Calu3 (cell line): ENCODE measurements around the gene LOXHD1. TPM values are rescaled to one million over a fixed set of nuclear protein-coding genes. Genes with fewer than 3 reads are reported as not detected.

Source experiments
- BruUV-seq: library from RNA; stranded (reverse); fragments of 400-500 nt; replicated peaks from 2 replicates; lab custom pipeline; 2021; lab: Mats Ljungman, UMichigan
- CTCF ChIA-PET: fragments of 300-600 bp; sonication (Branson Sonifier 250); formaldehyde crosslinking; loops from one replicate; lab custom pipeline; 2022; ENCODE audit warnings: antibody characterized with exemption; lab: Charles Lee
- DNase-seq: peaks from one replicate; pipeline ENCODE4 v3.0.0; 2022
- H3K27ac Mint-ChIP-seq: one replicate; pipeline ENCODE4 v1.8.0; 2022; ENCODE audit warnings: mixed read lengths; ENCODE audit not compliant: unreplicated experiment
- H3K27me3 Mint-ChIP-seq: one replicate; pipeline ENCODE4 v1.8.0; 2022; ENCODE audit warnings: mixed read lengths; ENCODE audit not compliant: unreplicated experiment
- H3K36me3 Mint-ChIP-seq: one replicate; pipeline ENCODE4 v1.8.0; 2022; ENCODE audit warnings: mild to moderate bottlenecking, moderate library complexity, mixed read lengths; ENCODE audit not compliant: insufficient read depth, unreplicated experiment
- H3K4me1 Mint-ChIP-seq: one replicate; pipeline ENCODE4 v1.8.0; 2022; ENCODE audit warnings: mild to moderate bottlenecking, low read depth, mixed read lengths; ENCODE audit not compliant: unreplicated experiment
- H3K4me3 Mint-ChIP-seq: one replicate; pipeline ENCODE4 v1.8.0; 2022; ENCODE audit warnings: mild to moderate bottlenecking, low read depth, moderate library complexity, mixed read lengths; ENCODE audit not compliant: unreplicated experiment
- H3K9me3 Mint-ChIP-seq: one replicate; pipeline ENCODE4 v1.8.0; 2022; ENCODE audit warnings: low read depth, mixed read lengths; ENCODE audit not compliant: unreplicated experiment
- CTCF ChIP-seq: fragments of 200-600 bp; IDR thresholded peaks from one replicate; pipeline ENCODE4 v1.8.0; 2022; ENCODE audit warnings: antibody characterized with exemption; ENCODE audit not compliant: unreplicated experiment
- intact Hi-C: fragments of 100-400 bp; cut with micrococcal nuclease; formaldehyde crosslinking; loops from one replicate; pipeline ENCODE4 v1.10.0; 2022; ENCODE audit not compliant: unreplicated experiment
- total RNA-seq: library from RNA; stranded (reverse); gene quantifications from 2 replicates; pipeline ENCODE4 v1.2.3, GENCODE V29; 2022

LOXHD1 gene
- total RNA-seq, 1 experiment from 2014 or later = not detected

- CTCF ChIA-PET = no interaction called here
- intact Hi-C loops = no loop called here
These were observed 222.4 kb downstream of the LOXHD1 start for GRCh38 chr18:46434629-46435028.

GRCh38 chr18:46433121-46433826 lies 223.7 kb downstream of the LOXHD1 start:
- CTCF ChIA-PET = interaction anchor here (0.6 kb wide), 1 partner anchor 49 kb away, joined by 3 read pairs; no protein-coding TSS in a partner anchor
- Mint-ChIP-seq H3K4me1 (no peaks in the 10 kb centered on the region), H3K27ac (no peak overlapping the region), H3K9me3 (no peaks in the 10 kb centered on the region), H3K27me3 (peaks cover 49% of the 10 kb centered on the region), H3K4me3 (no peak overlapping the region), H3K36me3 (no peaks in the 10 kb centered on the region)
- no peak for TF ChIP-seq CTCF
- no TSS peak for BruUV-seq
- DNase-seq = no peak
- intact Hi-C loops = no loop called here

More at GRCh38 chr18:46434629-46435028, 222.4 kb downstream of the LOXHD1 start:
- H3K4me3 Mint-ChIP-seq = no peak overlapping the region
- BruUV-seq = no TSS peak
- DNase-seq = no peak
- peaks cover 47% of the 10 kb centered on the region for H3K27me3 Mint-ChIP-seq
- no peaks in the 10 kb centered on the region for H3K4me1 Mint-ChIP-seq
- TF ChIP-seq CTCF = no peak
- H3K27ac Mint-ChIP-seq = no peak overlapping the region
- H3K9me3 Mint-ChIP-seq = no peaks in the 10 kb centered on the region
- no peaks in the 10 kb centered on the region for H3K36me3 Mint-ChIP-seq

GRCh38 chr18:46431522-46432171 lies 225.4 kb downstream of the LOXHD1 start:
- H3K9me3 Mint-ChIP-seq = no peaks in the 10 kb centered on the region
- no peak overlapping the region for H3K27ac Mint-ChIP-seq
- no peak for DNase-seq
- no peaks in the 10 kb centered on the region for H3K4me1 Mint-ChIP-seq
- H3K4me3 Mint-ChIP-seq = no peak overlapping the region
- TF ChIP-seq CTCF = no peak
- H3K36me3 Mint-ChIP-seq = no peaks in the 10 kb centered on the region
- CTCF ChIA-PET = no interaction called here
- no TSS peak for BruUV-seq
- peaks cover 65% of the 10 kb centered on the region for H3K27me3 Mint-ChIP-seq
- intact Hi-C loops = no loop called here

DNA sequence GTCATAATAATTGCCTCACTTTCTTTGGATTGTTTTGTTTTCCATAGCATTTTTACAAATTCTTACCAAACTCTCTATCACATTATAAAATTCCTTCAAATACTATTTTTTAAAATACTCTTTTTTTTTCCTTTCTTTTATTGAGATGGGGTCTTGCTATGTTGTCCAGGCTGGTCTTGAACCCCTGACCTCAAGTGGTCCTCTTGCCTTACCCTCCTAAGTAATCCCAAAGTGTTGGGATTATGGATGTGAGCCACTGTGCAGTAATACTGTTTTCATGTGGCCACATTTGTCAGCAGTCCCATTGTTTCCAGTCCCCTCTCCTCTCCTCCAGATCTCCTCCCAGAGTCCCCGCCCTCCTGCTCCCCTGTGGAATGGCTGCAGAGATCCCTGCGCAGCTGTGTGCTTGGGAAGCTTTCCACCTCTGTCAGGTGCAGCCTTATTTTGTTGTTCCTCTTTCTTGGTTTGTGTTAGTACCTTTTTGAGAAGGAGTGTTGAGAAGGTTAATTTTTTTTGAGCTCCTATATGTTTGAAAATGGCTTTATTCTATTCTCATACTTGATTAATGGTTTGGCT lies 227.3 kb downstream of the LOXHD1 start:
- H3K36me3 Mint-ChIP-seq = peaks cover 4% of the 10 kb centered on the region
- CTCF ChIA-PET = no interaction called here
- BruUV-seq = no TSS peak
- H3K9me3 Mint-ChIP-seq = no peaks in the 10 kb centered on the region
- DNase-seq = no peak
- intact Hi-C loops = no loop called here
- H3K4me1 Mint-ChIP-seq = no peaks in the 10 kb centered on the region
- no peak for TF ChIP-seq CTCF
- no peak overlapping the region for H3K4me3 Mint-ChIP-seq
- H3K27ac Mint-ChIP-seq = no peak overlapping the region
- peaks cover 69% of the 10 kb centered on the region for H3K27me3 Mint-ChIP-seq
